ENCODE measurements around the gene VAMP1.

GRCh38 chr12:6464531-6464930 lies 5.9 kb downstream of the VAMP1 start:
- TF ChIP-seq, protein P1, sequence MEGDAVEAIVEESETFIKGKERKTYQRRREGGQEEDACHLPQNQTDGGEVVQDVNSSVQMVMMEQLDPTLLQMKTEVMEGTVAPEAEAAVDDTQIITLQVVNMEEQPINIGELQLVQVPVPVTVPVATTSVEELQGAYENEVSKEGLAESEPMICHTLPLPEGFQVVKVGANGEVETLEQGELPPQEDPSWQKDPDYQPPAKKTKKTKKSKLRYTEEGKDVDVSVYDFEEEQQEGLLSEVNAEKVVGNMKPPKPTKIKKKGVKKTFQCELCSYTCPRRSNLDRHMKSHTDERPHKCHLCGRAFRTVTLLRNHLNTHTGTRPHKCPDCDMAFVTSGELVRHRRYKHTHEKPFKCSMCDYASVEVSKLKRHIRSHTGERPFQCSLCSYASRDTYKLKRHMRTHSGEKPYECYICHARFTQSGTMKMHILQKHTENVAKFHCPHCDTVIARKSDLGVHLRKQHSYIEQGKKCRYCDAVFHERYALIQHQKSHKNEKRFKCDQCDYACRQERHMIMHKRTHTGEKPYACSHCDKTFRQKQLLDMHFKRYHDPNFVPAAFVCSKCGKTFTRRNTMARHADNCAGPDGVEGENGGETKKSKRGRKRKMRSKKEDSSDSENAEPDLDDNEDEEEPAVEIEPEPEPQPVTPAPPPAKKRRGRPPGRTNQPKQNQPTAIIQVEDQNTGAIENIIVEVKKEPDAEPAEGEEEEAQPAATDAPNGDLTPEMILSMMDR (IDR thresholded peaks at IDR 0.05): no peak
- no peak for TF ChIP-seq POLR2A (IDR thresholded peaks at IDR 0.05)

Data from lower leg skin (tissue), 3 donors.